ENCODE data around the gene DENND10. TPM values are rescaled to one million over a fixed set of nuclear protein-coding genes. Genes with fewer than 3 reads are reported as not detected.
A peak's percentile ranks its signal among the peaks of the same experiment; 100 is the strongest.
"Not testable (repeated sequence)": the region's sequence is repeated elsewhere in the genome, so short reads cannot be mapped to it uniquely, and the experiment has no call there.

DENND10 gene
- total RNA-seq, 1 experiment from 2014 or later = 71.1 TPM

- DNase-seq (ENCODE audit: extremely low read depth, low read depth) = peak; percentile 57
These were observed 61.5 kb downstream of the DENND10 start, which contains the start of gene SFXN4 for GRCh38 chr10:119165171-119166117. SFXN4 (minus strand) TSS chr10:119165714; CDS start chr10:119165647, 67 bp downstream.

- DNase-seq (ENCODE audit: extremely low read depth, low read depth) = no peak
These were observed 62.2 kb downstream of the DENND10 start for GRCh38 chr10:119166118-119166500.

GRCh38 chr10:119166564-119166963 lies 62.7 kb downstream of the DENND10 start:
- no peak for DNase-seq (ENCODE audit: extremely low read depth, low read depth)

- no peak for DNase-seq (ENCODE audit: extremely low read depth, low read depth)
These were observed 63.1 kb downstream of the DENND10 start for GRCh38 chr10:119167041-119167440.

- no peak for DNase-seq (ENCODE audit: extremely low read depth, low read depth)
These were observed 70.2 kb downstream of the DENND10 start for GRCh38 chr10:119174109-119174508.

GRCh38 chr10:119176166-119176565 lies 72.3 kb downstream of the DENND10 start:
- no peak for DNase-seq (ENCODE audit: extremely low read depth, low read depth)

GRCh38 chr10:119177708-119178371 lies 73.9 kb downstream of the DENND10 start:
- no peak for DNase-seq (ENCODE audit: extremely low read depth, low read depth)

- DNase-seq (ENCODE audit: extremely low read depth, low read depth) = peak; percentile 85
These were observed 74.6 kb downstream of the DENND10 start, which contains the start of gene PRDX3 for GRCh38 chr10:119178372-119179119. PRDX3 (minus strand) TSS chr10:119178812; CDS start chr10:119178790, 22 bp downstream.

- DNase-seq (ENCODE audit: extremely low read depth, low read depth) = not testable (repeated sequence)
These were observed 77.0 kb downstream of the DENND10 start for GRCh38 chr10:119180850-119181400.

- no peak for DNase-seq (ENCODE audit: extremely low read depth, low read depth)
These were observed 79.9 kb downstream of the DENND10 start for GRCh38 chr10:119183664-119184412.

Small RNA genes within 50 kb of the gene (small RNA-seq; reads per million reads assigned to genes)
- gene AL355598.1 (0.02 to 0.12 reads per million in 2 experiments), gene RF00413 (0 to 0.06 reads per million in 2 experiments), gene SNORA19 (0 to 0.12 reads per million in 2 experiments)

Other genes with a start within 250 kb of the DENND10 start
- 1.6 and 1.8 TPM in 2 replicates for gene NANOS1, start 74.4 kb upstream of the DENND10 start, total RNA-seq (2014; rRNA removed; shearing (Covaris generic))
- gene EIF3A, start 23.3 kb upstream of the DENND10 start, total RNA-seq (2014; rRNA removed; shearing (Covaris generic)) = 204 and 235 TPM in 2 replicates
- gene SFXN4, start 61.6 kb downstream of the DENND10 start, total RNA-seq (2014; rRNA removed; shearing (Covaris generic)) = 50.7 and 51.0 TPM in 2 replicates
- 336 and 354 TPM in 2 replicates for gene PRDX3, start 74.7 kb downstream of the DENND10 start, total RNA-seq (2014; rRNA removed; shearing (Covaris generic))
- 0.40 and 0.79 TPM in 2 replicates for gene GRK5, start 103.5 kb downstream of the DENND10 start, total RNA-seq (2014; rRNA removed; shearing (Covaris generic))